GM18861 (cell line): Measurements from ENCODE around the gene TRAF1.

ENCODE experiments used
- ATAC-seq: cut with Tn5 transposase; IDR thresholded peaks from one replicate; pipeline ENCODE4 v1.9.1; 2021; ENCODE audit not compliant: unreplicated experiment

The TRAF1 gene

DNA sequence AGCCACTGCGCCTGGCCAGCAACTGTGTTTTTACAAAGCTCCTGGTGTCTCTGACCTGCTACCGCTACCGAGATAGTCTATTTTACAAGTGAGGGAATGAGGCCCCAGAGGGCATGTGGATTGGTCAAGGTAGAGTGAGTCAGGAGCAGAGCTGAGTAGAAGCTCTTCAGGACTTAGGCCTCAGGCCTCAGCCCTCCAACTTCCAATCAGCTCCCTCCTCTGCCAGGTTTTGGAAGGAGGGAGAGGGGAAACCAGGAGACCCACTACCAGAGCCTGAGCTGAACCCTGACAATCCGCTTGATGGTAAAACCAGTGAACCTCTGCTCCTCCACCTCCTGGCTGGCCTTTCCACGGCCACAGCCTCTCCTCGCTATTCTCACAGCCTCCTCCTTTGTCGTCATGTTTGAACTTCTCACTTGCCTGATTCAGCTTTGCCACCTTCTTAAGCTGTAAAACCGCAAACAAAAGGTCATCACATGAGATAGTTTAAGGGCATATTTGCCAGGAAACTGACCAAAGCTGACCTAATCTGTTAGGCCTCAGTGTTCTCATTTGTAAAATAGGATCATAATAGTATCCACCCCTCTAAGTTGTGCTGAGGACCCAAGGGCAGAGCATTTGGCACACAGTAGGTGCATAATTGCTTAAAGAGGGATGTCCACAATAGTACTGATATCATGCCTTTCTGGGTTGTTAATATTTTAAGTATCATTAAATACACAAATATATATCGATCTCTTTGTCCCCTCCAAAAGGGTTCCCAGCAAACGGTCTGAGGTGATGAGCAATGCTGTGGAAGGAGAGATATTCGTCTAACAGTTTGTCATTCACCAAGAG lies 1.7 kb downstream of the TRAF1 start:
- no peak for ATAC-seq

DNA sequence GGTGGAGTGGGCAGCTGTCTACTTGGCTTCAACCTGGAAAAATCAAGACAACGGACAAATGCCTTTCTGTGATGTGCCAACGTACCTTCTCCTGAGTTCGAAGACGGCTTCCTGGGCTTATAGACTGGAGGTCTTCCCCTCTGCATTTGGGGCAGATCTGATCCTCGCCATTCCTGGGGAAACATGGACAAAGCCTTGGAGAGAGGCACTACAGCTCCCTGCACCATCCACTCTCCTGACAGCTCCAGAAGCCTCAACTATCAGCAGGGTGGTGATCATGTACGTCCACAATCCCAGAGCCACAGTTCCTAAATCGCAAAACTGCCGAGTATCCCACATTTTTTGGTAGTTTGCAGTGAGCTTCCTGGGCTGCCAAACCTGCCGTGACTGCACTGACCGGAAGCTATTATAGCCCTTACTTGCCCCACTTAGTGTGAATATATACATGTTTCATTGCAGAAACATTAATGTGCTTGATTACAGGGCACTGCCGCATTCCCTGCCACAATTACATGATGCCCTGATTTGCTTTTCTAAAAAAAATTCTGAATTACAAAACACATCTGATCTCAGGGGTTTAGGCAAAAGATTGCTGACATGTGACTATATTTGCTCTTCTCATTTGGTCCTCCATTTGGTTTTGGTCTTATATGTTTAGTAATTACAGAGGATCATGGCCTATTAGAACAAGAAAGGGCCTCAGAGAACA lies 2.8 kb downstream of the TRAF1 start:
- ATAC-seq: no peak

DNA sequence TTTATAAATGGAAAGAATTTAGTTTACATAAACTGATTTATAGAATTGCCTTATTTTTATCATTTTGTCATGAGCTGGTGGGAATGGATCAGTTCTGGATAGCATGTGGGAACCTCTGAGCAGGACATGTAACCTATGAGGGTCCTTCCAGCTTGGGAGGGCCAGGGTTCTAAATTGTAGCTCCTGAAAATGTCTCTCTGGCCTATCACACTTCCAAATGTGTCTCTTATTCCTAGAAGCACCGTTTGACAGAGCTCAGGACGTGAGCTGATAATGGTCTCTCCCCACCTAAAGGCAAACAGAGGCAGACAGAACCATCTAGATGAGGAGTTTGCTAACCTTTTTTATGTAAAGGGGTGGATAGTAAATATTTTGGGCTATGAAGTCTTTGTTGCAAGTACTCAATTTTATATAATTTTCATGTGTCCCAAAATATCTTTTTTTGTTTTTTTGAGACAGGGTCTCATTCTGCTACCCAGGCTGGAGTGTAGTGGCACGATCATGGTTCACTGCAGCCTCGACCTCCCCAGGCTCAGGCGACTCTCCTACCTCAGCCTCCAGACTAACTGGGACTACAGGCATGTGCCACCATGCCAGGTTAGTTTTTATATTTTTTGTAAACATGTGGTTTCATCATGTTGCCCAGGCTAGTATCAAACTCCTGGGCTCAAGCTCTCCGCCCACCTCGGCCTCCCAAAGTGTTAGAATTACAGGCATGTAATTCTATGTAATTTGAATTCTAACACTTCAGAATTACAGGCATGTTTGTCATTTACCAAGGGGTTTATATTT lies 4.0 kb downstream of the TRAF1 start:
- ATAC-seq: no peak

DNA sequence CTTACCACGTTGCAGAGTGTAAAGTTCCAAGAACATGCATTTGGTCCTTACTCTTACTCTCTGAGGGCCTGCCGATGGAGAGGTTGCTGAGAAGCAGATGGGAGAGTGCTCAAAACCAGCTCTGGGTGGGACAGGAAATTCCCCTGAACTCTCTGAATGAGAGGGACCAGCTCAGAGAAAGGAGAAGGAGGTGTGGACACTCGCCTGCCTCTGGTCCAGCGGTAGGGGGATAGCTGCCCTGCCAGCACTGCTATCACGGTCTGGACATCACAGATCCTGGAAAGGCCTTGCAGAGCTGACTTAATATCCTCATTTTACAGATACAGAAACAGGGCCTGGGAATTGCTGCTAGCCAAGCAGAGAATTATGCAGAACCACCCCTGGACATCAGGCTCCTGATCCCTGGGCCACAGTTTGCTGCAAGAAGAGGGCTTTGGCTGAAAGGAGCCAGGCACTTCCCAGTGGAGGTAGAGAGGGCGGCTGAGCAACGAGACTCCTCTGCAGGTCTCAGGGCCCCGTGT lies 4.9 kb downstream of the TRAF1 start:
- no peak for ATAC-seq

DNA sequence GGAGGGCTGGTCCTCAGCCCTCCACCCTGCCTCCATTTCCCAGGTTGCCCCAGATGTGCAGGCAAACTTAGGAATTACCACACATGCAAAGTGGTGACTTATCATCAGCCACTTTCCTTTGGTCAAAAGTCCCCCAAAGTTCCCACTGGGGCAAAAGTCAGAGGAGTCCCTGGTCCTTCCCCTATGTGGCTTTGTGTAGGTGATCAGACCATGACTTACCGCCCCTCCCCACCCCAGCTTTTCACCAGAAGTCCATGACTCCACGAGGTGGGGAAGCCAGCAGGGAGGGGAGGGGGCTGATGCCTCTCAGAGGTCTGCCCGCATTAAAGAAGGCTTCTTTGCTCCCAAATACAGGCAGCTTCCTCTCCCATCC lies 5.8 kb downstream of the TRAF1 start:
- ATAC-seq: no peak

DNA sequence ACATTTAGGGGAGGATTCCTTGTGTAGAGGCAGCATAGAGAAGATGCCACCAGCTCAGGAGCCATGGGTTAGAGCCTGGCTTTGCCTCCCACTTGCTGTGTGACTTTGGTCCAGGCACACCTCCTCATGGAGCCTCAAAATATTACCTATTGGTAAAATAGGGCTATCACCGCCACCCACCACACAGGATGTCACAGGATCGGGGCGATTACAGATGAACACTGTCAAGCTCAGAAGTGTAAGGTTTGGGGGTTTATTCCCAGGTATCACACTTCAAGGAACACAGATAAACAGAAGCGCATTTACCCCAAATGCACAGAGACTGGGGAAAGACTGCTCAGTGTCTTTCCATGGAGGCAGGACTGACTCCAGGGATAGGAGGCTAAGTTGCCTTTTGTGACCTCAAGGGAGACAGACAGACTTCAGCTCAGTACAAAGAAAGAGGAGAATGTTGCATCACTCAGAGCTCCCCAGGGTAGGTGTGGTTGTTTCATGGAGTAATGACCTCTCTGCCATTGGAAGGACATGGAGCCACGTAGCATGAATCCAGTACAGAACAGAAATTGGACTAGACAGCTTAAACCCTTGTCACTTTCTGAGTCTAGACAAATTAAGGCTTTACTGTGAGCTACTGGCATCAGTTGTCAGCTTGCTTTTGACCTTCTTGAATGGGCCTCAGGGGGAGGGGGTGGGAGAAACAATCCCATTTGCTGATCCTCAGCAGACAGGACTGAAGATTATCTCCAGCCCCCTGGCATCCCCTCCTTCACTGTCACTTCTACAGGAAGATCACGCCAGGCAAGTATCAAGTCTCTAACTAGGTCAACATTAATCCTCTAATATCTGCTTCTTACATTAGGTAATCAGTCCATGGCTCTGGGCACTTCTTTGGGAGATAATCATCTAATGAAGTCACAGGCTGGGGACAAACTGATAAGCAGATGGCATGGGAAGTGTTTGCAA lies 6.5 kb downstream of the TRAF1 start:
- ATAC-seq: no peak

DNA sequence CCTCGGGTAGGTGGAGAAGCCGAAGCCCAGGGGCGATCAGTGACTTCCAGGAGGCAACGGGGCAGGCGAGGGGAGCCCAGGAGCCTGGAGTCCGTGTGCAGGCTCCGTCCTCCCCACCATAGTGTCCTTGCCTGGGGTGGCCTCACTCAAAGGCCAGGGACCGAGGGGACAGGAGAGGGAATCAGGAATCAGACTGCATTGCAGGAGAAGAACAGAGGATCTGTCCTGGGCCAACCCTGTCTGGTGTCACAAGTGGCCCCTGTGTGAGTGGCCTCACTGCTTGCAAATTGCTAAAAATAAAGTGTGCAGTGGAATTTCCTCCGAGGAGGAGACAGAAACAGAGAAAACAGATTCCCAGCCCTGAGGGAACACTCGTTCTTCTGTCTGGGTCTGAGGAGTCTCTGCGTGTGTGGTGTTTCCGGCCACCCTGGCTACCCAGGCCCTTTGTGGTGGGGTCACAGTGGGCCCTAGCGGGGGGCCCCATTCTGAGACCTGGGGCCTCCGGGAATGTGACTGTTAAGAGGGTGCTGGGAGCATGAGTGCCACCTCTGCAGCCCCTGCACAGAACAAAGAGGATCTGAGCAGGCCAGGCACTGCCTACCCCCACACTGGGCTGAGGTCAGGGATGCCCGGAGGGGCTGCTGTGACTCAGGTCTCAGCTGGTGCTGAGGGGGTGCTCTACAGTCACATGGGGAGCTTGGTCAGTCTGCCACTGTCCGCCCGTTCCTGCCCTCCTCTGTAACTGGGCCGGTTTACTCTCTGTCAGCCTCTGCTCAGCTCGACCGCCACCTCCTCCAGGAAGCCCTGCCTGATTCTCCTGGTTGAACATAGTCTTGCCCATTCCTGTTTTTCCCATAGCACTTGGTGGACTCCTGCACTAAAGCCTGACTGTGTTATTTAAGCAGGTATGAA lies 7.4 kb downstream of the TRAF1 start:
- ATAC-seq: no peak

DNA sequence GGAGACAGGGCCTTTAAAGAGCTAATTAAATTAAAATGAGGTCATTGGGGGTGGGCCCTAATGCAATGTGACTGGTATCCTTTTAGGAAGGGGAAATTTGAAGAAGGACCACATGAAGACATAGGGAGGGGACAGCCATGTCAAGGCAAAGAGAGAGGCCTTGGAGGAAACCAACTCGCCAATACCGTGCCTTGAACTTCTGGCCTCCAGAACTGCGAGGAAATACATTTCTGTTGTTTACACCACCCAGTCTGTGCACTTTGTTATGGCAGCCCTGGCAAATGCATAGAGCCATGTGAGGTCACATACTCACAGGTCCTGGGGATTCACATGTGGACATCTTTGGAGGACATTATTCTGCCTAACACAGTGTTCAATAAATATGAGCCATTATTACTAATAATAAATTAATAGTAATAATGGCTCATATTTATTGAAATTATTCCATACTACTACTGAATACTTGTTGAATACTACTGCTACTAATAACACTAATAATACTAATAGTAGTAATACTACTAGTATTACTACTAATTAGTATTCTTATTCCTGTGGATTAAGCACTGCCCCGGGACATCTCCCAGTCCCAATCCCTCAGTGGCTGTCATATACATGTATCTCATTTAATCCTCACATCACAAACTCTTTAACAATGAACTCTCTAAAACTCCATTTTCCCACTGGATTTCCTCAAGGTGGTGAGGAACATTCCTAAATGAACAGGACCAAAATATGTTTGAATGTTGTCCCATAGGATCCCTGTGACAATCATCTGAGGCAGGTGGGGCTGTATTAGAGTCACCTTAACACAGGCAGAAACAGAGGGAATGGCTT lies 8.4 kb downstream of the TRAF1 start:
- no peak for ATAC-seq

DNA sequence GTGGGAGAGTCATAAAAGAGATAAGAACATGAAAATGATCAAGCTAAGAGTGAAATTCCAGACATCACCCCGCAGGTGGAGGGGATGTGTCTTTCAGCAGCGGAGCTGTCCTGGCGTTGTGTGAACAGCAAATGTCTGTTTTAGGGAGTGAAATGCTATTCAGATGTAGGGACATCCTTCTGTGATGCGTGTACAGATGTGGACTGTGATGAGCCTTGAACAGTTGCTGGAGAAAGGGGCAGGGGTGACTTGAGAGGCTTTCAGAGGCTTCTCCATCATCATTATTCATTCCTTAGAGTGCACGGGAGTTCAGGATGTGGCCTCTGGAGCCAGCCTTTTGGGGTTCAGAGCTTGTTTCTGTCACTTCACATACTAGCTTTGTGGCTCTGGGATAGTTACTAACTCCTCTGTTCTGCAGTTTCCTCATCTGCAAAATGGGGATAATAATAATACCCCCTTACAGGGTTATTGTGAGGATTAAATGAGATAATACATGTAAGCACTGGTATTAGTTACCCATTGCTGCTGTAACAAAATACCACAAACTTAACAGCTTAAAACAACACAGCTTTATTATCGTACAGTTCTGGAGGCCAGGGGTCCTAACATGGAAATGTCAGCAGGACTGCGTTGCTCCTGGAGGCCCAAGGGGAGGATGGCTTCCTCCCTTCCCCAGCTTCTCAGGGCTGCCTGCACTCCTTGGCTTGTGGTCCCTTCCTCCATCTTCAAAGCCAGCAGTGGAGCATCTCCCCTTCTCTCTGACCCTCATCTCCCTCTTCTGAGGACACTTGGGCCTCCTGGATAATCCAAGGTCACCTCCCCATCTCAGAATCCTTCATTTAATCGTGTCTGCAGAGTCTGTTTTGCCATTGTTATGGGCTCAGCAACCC lies 9.4 kb downstream of the TRAF1 start:
- ATAC-seq: no peak

DNA sequence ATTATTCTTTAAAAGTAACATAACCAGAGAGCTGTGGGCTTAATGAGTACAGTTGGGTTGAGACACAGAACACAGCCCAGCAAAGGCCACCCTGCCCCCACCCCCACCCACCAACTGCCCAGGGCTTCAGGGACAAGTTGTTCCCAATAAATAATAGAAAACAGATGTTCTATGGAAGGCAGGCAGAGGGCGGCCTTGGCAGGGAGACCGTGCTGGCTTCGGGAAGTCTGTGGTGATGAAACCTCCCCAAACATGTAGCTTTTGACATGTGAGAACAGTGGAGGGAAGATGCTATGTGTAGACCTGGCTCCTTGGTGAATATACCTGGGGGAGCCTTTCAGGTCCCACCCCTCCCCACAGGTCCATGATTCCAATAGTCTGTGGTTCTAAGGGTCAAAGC lies 10.0 kb downstream of the TRAF1 start:
- no peak for ATAC-seq

DNA sequence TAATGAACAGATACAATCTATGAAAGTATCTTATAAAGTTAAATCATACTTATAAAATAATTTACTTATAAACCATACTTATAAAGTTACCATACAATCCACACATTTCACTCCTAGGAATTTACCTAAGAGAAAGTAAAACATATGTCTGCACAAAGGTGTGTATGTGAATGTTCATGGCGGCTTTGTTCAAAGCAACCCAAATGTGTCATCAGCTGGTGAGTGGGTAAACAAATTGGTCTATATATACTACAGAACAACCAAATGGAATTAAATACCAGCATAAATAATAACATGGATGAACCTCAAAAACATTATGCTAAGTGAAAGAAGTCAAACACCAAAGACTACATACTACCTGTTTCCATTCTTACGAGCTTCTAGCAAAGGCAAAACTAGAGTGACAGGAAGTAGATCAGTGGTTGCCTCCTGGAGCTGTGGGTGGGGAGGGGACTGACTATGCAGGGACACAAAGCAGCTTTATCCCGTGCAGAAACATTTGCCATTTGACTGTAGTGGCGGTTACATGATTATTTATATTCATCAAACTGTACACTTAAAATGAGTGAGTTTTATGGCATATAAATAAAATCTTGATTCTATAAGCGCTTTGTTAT lies 10.6 kb downstream of the TRAF1 start:
- no peak for ATAC-seq

DNA sequence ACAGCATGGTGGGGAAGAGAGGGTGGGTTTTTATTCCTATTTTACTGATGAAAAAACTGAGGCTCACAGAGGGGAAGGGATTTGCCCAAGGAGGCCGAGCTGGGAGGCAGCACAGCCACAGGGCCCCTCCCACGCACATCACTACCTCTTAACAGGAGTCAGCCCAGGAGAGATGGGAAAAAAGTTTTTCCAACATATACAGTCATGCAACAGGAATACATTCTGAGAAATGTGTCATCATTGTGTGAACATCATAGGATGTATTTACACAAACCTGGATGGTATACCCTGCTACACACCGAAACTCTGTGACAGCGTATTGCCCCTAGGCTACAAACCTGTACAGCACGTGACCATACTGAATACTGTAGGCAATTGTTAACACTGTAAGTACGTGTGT lies 11.6 kb downstream of the TRAF1 start:
- ATAC-seq: no peak

DNA sequence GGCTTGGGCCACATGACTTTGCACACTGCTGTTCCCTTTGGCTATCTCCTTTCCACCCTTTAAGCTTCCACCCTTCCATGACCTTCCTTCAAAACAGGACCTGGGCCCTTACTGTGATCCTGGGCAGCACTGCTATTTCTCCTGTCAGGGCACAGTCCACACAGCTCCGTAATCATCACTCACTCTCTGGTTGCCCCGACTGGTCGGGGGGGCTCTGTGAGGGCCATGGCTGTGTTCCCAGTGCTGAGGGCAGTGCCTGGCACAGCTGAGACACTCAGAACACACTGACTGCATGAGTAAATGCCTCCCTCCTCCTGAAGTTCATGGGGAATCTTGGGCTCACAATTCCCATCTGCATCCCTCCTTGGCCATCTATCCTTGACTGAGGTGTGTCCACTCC lies 12.2 kb downstream of the TRAF1 start:
- no peak for ATAC-seq

DNA sequence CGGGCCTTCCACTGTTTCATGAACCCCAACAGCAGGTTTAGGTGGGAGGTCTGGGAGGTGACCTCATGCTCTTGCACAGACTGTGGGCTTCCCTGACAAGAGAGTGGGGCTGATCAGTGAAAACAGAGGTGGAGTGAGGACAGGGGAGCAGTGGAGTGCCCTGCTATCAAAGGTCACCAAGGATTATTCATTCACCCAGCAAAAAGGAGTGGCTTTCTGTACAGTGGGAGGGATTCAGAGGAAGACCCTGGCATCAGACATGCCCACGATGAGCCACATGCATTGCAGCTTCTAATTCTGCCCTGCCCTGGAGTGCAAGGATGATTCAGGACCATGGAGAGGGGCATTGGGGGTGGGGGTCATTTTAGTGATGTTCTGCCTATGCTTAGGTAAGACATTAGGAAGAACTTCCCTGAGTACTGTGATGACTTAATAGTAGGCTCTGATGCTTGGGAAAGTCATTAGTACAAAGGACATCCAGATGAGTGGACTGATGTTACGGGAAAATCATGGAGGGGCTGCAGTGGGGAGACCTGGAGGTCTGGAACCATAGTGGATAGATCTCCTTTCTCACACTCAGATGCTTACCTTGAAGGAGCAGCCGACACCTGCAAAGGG lies 12.8 kb downstream of the TRAF1 start:
- no peak for ATAC-seq

DNA sequence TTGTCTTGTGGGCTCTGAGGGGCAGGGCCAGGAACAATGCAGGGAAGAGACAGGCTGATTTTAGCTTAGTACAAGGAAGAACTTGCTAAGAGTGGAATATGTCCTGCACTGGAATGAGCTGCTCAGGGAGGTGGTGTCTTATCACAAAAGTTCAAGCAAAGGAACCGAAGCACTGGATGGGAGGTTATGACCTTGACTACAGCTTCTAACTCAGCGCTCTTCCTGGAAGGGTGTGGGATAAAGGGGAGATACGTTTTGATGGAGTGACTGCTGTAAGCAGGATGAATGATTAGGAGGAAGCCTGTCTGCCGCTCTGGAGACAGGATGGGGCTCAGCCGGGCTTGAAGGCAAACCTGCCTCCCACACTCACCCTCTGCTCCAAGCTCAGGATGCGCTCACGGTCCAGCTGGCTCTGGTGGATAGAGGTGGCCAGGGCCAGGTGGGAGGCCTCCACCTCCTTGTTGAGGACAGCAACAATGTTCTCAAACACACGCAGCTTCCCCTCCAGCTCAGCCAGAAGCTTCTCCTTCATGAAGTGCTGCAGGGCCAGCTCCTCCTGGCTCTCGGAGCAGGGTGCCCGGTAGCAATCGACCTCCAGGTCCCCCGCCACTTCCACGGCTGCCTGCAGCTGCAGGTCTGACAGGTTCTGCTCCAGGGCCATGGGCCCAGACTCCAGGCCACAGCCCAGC lies 13.5 kb downstream of the TRAF1 start:
- no peak for ATAC-seq

DNA sequence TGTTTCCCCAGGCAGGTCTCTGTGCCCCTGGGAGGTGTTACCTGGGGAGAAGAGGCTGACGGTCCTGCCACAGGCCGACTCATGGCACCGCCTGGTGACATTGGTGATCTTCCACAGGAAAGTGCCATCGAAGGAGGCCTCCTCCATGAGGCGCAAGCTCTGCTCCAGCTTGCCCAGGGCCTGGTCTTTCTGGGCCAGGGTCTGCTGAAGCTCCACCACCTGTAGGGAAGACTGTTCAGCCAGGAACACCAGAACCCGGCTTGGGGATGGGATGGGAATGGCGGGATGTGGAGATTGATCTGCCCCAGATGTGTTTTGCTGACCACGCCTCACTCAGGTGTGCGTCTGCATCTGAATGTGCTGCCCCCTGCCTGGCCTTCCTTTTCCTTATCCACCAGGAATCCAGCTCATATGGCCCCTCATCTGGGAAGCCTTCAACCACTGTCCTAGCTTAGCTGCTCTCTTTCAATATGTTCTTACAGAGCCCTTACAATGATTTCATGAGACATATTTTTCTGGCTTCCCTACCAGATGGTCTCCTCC lies 15.2 kb downstream of the TRAF1 start:
- ATAC-seq: no peak
